CD14-positive monocyte (primary cell): ENCODE results near the gene ACSM4. TPM values are rescaled to one million over a fixed set of nuclear protein-coding genes. Genes with fewer than 3 reads are reported as not detected.

ENCODE experiments used
- DNase-seq, 3 donors: peaks; one replicate each; pipeline ENCODE4 v3.0.0-alpha.2; 2011 to 2022
- H2AFZ ChIP-seq: 2 replicates; pipeline ENCODE4 v1.6.0; 2012; ENCODE audit warnings: mild to moderate bottlenecking, low read depth, low read length, inconsistent platforms; ENCODE audit not compliant: insufficient read depth, poor library complexity, severe bottlenecking
- H3K27ac ChIP-seq, 2 donors: 1 replicate in 1 of 2; 2 replicates in 1 of 2; pipeline ENCODE4 v1.5.1; 2012 to 2013; ENCODE audit warnings: low read length in 2 of 2, control low read depth in 1 of 2, inconsistent platforms in 1 of 2, low read depth in 1 of 2, mild to moderate bottlenecking in 1 of 2
- H3K27me3 ChIP-seq, 2 donors: one replicate each; pipeline versions ENCODE4 v1.6.0 to v1.6.1; 2011 to 2013; ENCODE audit warnings: low read length in 2 of 2; ENCODE audit not compliant: control insufficient read depth in 2 of 2, insufficient read depth in 2 of 2
- H3K36me3 ChIP-seq, 2 donors: replicated peaks in 1 of 2; 1 replicate in 1 of 2; 2 replicates in 1 of 2; pipeline versions ENCODE4 v1.5.1 to v1.6.1; 2012 to 2013; ENCODE audit warnings: low read length in 2 of 2, control low read depth in 1 of 2, inconsistent platforms in 1 of 2, mild to moderate bottlenecking in 1 of 2; ENCODE audit not compliant: insufficient read depth in 2 of 2, control insufficient read depth in 1 of 2
- H3K4me1 ChIP-seq, 2 donors: 1 replicate in 1 of 2; 2 replicates in 1 of 2; pipeline versions ENCODE4 v1.5.1 to v1.6.1; 2012 to 2013; ENCODE audit warnings: low read length in 2 of 2, control low read depth in 1 of 2, inconsistent platforms in 1 of 2, mild to moderate bottlenecking in 1 of 2, moderate library complexity in 1 of 2; ENCODE audit not compliant: insufficient read depth in 2 of 2, control insufficient read depth in 1 of 2
- H3K4me2 ChIP-seq: replicated peaks from 2 replicates; pipeline ENCODE3; 2012; ENCODE audit warnings: low read length, moderate library complexity, mild to moderate bottlenecking; ENCODE audit not compliant: poor library complexity, severe bottlenecking; ENCODE audit errors: extremely low read depth
- H3K4me3 ChIP-seq, 3 experiments: fragments of 200-600 bp in 1 of 3; sonication (generic) in 1 of 3; replicated peaks in 1 of 3; 1 replicate in 2 of 3; 2 replicates in 1 of 3; pipeline ENCODE4 v1.5.1; 2011 to 2013; ENCODE audit warnings: low read length in 3 of 3, mild to moderate bottlenecking in 3 of 3, control low read depth in 2 of 3, low read depth in 2 of 3, inconsistent platforms in 1 of 3, moderate library complexity in 1 of 3
- H3K79me2 ChIP-seq: 2 replicates; pipeline ENCODE4 v1.6.0; 2012; ENCODE audit warnings: mild to moderate bottlenecking, control low read depth, inconsistent platforms, low read length, moderate library complexity; ENCODE audit not compliant: insufficient read depth
- H3K9ac ChIP-seq: 2 replicates; pipeline ENCODE4 v1.6.0; 2017; ENCODE audit warnings: low read length, mild to moderate bottlenecking; ENCODE audit not compliant: insufficient read depth, poor library complexity, severe bottlenecking
- H3K9me3 ChIP-seq, 2 donors: replicated peaks in 1 of 2; 1 replicate in 1 of 2; 2 replicates in 1 of 2; pipeline versions ENCODE4 v1.5.1 to v1.6.1; 2012 to 2013; ENCODE audit warnings: low read length in 2 of 2, control low read depth in 1 of 2; ENCODE audit not compliant: control insufficient read depth in 1 of 2, insufficient read depth in 1 of 2
- H4K20me1 ChIP-seq: 2 replicates; pipeline ENCODE4 v1.6.0; 2012; ENCODE audit warnings: mild to moderate bottlenecking, low read length, control low read depth, moderate library complexity; ENCODE audit not compliant: insufficient read depth
- H3K27ac Mint-ChIP-seq, 7 donors: one replicate each; pipeline ENCODE4 v1.8.0; 2020; ENCODE audit warnings: mild to moderate bottlenecking in 7 of 7, mixed read lengths in 7 of 7, moderate library complexity in 6 of 7, inconsistent platforms in 2 of 7
- H3K27me3 Mint-ChIP-seq, 3 donors: one replicate each; pipeline ENCODE4 v1.8.0; 2021 to 2022; ENCODE audit warnings: low read depth in 3 of 3, mild to moderate bottlenecking in 3 of 3, mixed read lengths in 3 of 3, moderate library complexity in 3 of 3, inconsistent platforms in 1 of 3
- H3K36me3 Mint-ChIP-seq, 2 donors: one replicate each; pipeline ENCODE4 v1.8.0; 2020; ENCODE audit warnings: mixed read lengths in 2 of 2, inconsistent platforms in 1 of 2, mild to moderate bottlenecking in 1 of 2
- H3K4me1 Mint-ChIP-seq: one replicate; pipeline ENCODE4 v1.8.0; 2020; ENCODE audit warnings: mild to moderate bottlenecking, mixed read lengths
- H3K4me3 Mint-ChIP-seq, 2 donors: one replicate each; pipeline ENCODE4 v1.8.0; 2020; ENCODE audit warnings: mild to moderate bottlenecking in 2 of 2, mixed read lengths in 2 of 2, moderate library complexity in 1 of 2
- H3K9me3 Mint-ChIP-seq, 7 donors: one replicate each; pipeline ENCODE4 v1.8.0; 2020 to 2022; ENCODE audit warnings: mixed read lengths in 7 of 7, mild to moderate bottlenecking in 6 of 7, moderate library complexity in 6 of 7, inconsistent platforms in 2 of 7
- CTCF ChIP-seq: fragments of 200-600 bp; IDR thresholded peaks from one replicate; pipeline ENCODE4 v1.8.0; 2022; ENCODE audit warnings: antibody characterized with exemption, mild to moderate bottlenecking
- WGBS: methylation state at CpG from one replicate; pipeline ENCODE4 v1.1.5; 2013; ENCODE audit warnings: missing lambda C conversion rate; ENCODE audit not compliant: insufficient coverage; 5-methylcytosine and 5-hydroxymethylcytosine counted together
- intact Hi-C, 2 donors: fragments of 100-400 bp; cut with micrococcal nuclease; formaldehyde crosslinking; loops; one replicate each; pipeline versions ENCODE4 v1.15.0 to v1.15.1; 2023
- polyA plus RNA-seq, 3 donors: library from polyadenylated mRNA; depleted of rRNA in 1 of 3; unstranded in 2 of 3; stranded (reverse) in 1 of 3; fragments of 300-500 nt in 2 of 3; fragments of >200 nt in 1 of 3; fragmentation: Illumina TruSeq in 2 of 3; gene quantifications; 1 replicate in 2 of 3; 2 replicates in 1 of 3; pipeline ENCODE4 v1.2.3, GENCODE V29; 2012 to 2021

ACSM4 gene
- polyA plus RNA-seq, 3 donors, result not detected

GRCh38 chr12:7346551-7347225 lies 42.8 kb downstream of the ACSM4 start:
- no peak overlapping the region for H3K9ac ChIP-seq
- no peak overlapping the region for H3K27ac Mint-ChIP-seq
- no peak overlapping the region for H3K4me3 Mint-ChIP-seq
- no peak overlapping the region for H3K4me3 ChIP-seq
- TF ChIP-seq CTCF, result no peak
- H3K4me1 Mint-ChIP-seq, result peaks cover 28% of the 10 kb centered on the region
- H3K9me3 ChIP-seq, result no peaks in the 10 kb centered on the region
- no peak overlapping the region for H3K27ac ChIP-seq
- DNase-seq, result no peak
- H2AFZ ChIP-seq, result no peak overlapping the region
- intact Hi-C loops, result no loop called here
- no peaks in the 10 kb centered on the region for H3K36me3 ChIP-seq
- H4K20me1 ChIP-seq, result no peaks in the 10 kb centered on the region
- peaks cover 0 to 10% (median 0%) of the 10 kb centered on the region in 7 donors for H3K9me3 Mint-ChIP-seq
- peaks cover 0 to 4% (median 0%) of the 10 kb centered on the region in 3 donors for H3K27me3 Mint-ChIP-seq
- 7% methylated on average over 4 of the region's 6 CpGs for WGBS
- no peaks in the 10 kb centered on the region for H3K79me2 ChIP-seq
- H3K27me3 ChIP-seq, result no peaks in the 10 kb centered on the region
- peaks cover 22 to 23% of the 10 kb centered on the region in 2 donors for H3K4me1 ChIP-seq
- H3K36me3 Mint-ChIP-seq, result no peaks in the 10 kb centered on the region
- no peak overlapping the region for H3K4me2 ChIP-seq

- no peak overlapping the region for H3K4me3 Mint-ChIP-seq
- intact Hi-C loops, result no loop called here
- peaks cover 21% of the 10 kb centered on the region in 2 donors for H3K4me1 ChIP-seq
- no peaks in the 10 kb centered on the region for H3K9me3 ChIP-seq
- no peaks in the 10 kb centered on the region for H4K20me1 ChIP-seq
- H3K27me3 ChIP-seq, result no peaks in the 10 kb centered on the region
- no CpG with 5 or more reads among the region's 4 CpGs for WGBS
- peaks cover 0 to 3% (median 0%) of the 10 kb centered on the region in 7 donors for H3K9me3 Mint-ChIP-seq
- H3K27me3 Mint-ChIP-seq, result no peaks in the 10 kb centered on the region
- no peak overlapping the region for H3K4me3 ChIP-seq
- no peaks in the 10 kb centered on the region for H3K36me3 ChIP-seq
- no peak for TF ChIP-seq CTCF
- H2AFZ ChIP-seq, result no peak overlapping the region
- H3K36me3 Mint-ChIP-seq, result no peaks in the 10 kb centered on the region
- no peak overlapping the region for H3K4me2 ChIP-seq
- H3K79me2 ChIP-seq, result no peaks in the 10 kb centered on the region
- H3K27ac Mint-ChIP-seq, result no peak overlapping the region
- DNase-seq, result no peak
- no peak overlapping the region for H3K27ac ChIP-seq
- no peak overlapping the region for H3K9ac ChIP-seq
- H3K4me1 Mint-ChIP-seq, result peaks cover 25% of the 10 kb centered on the region
Observed at GRCh38 chr12:7349418-7349817, 45.5 kb downstream of the ACSM4 start.
